CD4-positive, alpha-beta T cell treated with Interleukin-12 subunit alpha and Interleukin-12 subunit beta, for 1 hour (primary cell): ENCODE measurements around the gene TMEM178B.
"Not testable (repeated sequence)": the region's sequence is repeated elsewhere in the genome, so short reads cannot be mapped to it uniquely, and the experiment has no call there.

ENCODE experiments used
- DNase-seq: peaks from one replicate; pipeline ENCODE4 v3.0.0-alpha.2; 2020

The TMEM178B gene

GRCh38 chr7:141191277-141191676 lies 117.4 kb downstream of the TMEM178B start:
- DNase-seq, result no peak

GRCh38 chr7:141193066-141193465 lies 119.2 kb downstream of the TMEM178B start:
- DNase-seq, result no peak

GRCh38 chr7:141195722-141196121 lies 121.9 kb downstream of the TMEM178B start:
- DNase-seq, result not testable (repeated sequence)

- DNase-seq, result no peak
These were observed 124.5 kb downstream of the TMEM178B start for GRCh38 chr7:141198194-141198958.

GRCh38 chr7:141200191-141201108 lies 126.6 kb downstream of the TMEM178B start:
- DNase-seq, result no peak

GRCh38 chr7:141201145-141201885 lies 127.5 kb downstream of the TMEM178B start:
- DNase-seq, result no peak

- no peak for DNase-seq
These were observed 128.7 kb downstream of the TMEM178B start for GRCh38 chr7:141202535-141202934.

GRCh38 chr7:141203177-141203576 lies 129.3 kb downstream of the TMEM178B start:
- no peak for DNase-seq

GRCh38 chr7:141203586-141203985 lies 129.7 kb downstream of the TMEM178B start:
- DNase-seq, result no peak

- DNase-seq, result no peak
These were observed 133.8 kb downstream of the TMEM178B start for GRCh38 chr7:141207661-141208060.

- no peak for DNase-seq
These were observed 134.7 kb downstream of the TMEM178B start for GRCh38 chr7:141208539-141208938.

- DNase-seq, result no peak
These were observed 135.6 kb downstream of the TMEM178B start for GRCh38 chr7:141209454-141209853.

GRCh38 chr7:141210862-141211261 lies 137.0 kb downstream of the TMEM178B start:
- DNase-seq, result no peak

GRCh38 chr7:141213226-141213625 lies 139.4 kb downstream of the TMEM178B start:
- DNase-seq, result no peak

GRCh38 chr7:141217938-141218337 lies 144.1 kb downstream of the TMEM178B start:
- DNase-seq, result no peak

GRCh38 chr7:141218941-141219340 lies 145.1 kb downstream of the TMEM178B start:
- no peak for DNase-seq

GRCh38 chr7:141220263-141220880 lies 146.5 kb downstream of the TMEM178B start:
- DNase-seq, result no peak

GRCh38 chr7:141221007-141221612 lies 147.2 kb downstream of the TMEM178B start:
- no peak for DNase-seq

GRCh38 chr7:141225916-141226618 lies 152.2 kb downstream of the TMEM178B start:
- no peak for DNase-seq

- DNase-seq, result no peak
These were observed 153.6 kb downstream of the TMEM178B start for GRCh38 chr7:141227454-141227853.

- DNase-seq, result no peak
These were observed 154.6 kb downstream of the TMEM178B start for GRCh38 chr7:141228482-141228881.
